Measurements from ENCODE around the gene RARB.

Gene RARB

GRCh38 chr3:25558121-25558520, 130.1 kb downstream of the RARB start:
- no peak for DNase-seq (ENCODE audit: low read depth in 1 of 2, low spot score in 1 of 2)
- no peak for TF ChIP-seq POLR2AphosphoS5 (IDR thresholded peaks at IDR 0.05; ENCODE audit: low read depth)
- TF ChIP-seq, protein P1, sequence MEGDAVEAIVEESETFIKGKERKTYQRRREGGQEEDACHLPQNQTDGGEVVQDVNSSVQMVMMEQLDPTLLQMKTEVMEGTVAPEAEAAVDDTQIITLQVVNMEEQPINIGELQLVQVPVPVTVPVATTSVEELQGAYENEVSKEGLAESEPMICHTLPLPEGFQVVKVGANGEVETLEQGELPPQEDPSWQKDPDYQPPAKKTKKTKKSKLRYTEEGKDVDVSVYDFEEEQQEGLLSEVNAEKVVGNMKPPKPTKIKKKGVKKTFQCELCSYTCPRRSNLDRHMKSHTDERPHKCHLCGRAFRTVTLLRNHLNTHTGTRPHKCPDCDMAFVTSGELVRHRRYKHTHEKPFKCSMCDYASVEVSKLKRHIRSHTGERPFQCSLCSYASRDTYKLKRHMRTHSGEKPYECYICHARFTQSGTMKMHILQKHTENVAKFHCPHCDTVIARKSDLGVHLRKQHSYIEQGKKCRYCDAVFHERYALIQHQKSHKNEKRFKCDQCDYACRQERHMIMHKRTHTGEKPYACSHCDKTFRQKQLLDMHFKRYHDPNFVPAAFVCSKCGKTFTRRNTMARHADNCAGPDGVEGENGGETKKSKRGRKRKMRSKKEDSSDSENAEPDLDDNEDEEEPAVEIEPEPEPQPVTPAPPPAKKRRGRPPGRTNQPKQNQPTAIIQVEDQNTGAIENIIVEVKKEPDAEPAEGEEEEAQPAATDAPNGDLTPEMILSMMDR (IDR thresholded peaks at IDR 0.05; ENCODE audit: insufficient read depth, low read length) = no peak
- TF ChIP-seq GABPA (IDR thresholded peaks at IDR 0.05; ENCODE audit: low read depth) = no peak

DNA sequence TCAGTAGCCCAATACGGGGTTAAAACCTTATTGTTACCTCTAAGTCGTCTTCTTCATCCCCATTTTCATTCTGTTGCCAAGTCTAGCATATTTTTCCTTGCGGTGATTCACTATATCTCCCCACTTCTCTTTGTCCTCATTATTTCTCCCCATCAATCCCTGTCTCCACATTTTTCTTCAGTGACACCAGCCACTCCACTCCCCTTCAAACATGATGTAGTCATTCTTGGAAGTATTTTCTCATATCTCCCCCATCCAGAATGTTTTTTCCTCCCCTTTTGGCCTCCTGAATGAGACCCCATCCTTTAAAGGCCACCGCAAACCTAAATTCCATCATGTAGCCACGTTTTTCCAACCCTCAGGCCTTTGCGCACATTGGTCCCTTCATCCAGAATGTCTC, 130.7 kb downstream of the RARB start:
- Histone ChIP-seq H3K4me3 (replicated peaks; ENCODE audit: insufficient read depth, low read length) (no peak overlapping the region), H3K27me3 (ENCODE audit: insufficient read depth, poor library complexity, severe bottlenecking) (peaks cover 2% of the 10 kb centered on the region), H3K27ac (replicated peaks) (no peak overlapping the region)
- no peak for DNase-seq (ENCODE audit: low read depth in 1 of 2, low spot score in 1 of 2)
- TF ChIP-seq SPI1 (IDR thresholded peaks at IDR 0.05; ENCODE audit: borderline replicate concordance, low read depth) (no peak), GABPA (IDR thresholded peaks at IDR 0.05; ENCODE audit: low read depth) (no peak), REST (IDR thresholded peaks at IDR 0.05; ENCODE audit: insufficient replicate concordance, low read depth) (no peak), POLR2AphosphoS5 (IDR thresholded peaks at IDR 0.05; ENCODE audit: low read depth) (no peak)
- TF ChIP-seq, protein P1 (IDR thresholded peaks at IDR 0.05; ENCODE audit: insufficient read depth, low read length) = no peak

More at GRCh38 chr3:25558121-25558520, 130.1 kb downstream of the RARB start:
- no peak overlapping the region for H3K27ac ChIP-seq (replicated peaks)
- peaks cover 2% of the 10 kb centered on the region for H3K27me3 ChIP-seq (ENCODE audit: insufficient read depth, poor library complexity, severe bottlenecking)
- no peak overlapping the region for H3K4me3 ChIP-seq (replicated peaks; ENCODE audit: insufficient read depth, low read length)

- TF ChIP-seq GABPA (IDR thresholded peaks at IDR 0.05; ENCODE audit: low read depth) (no peak), REST (IDR thresholded peaks at IDR 0.05; ENCODE audit: insufficient replicate concordance, low read depth) (no peak), SPI1 (IDR thresholded peaks at IDR 0.05; ENCODE audit: borderline replicate concordance, low read depth) (no peak), POLR2AphosphoS5 (IDR thresholded peaks at IDR 0.05; ENCODE audit: low read depth) (no peak)
- TF ChIP-seq, protein P1 (IDR thresholded peaks at IDR 0.05; ENCODE audit: insufficient read depth, low read length) = no peak
- Histone ChIP-seq H3K27ac (replicated peaks) (no peak overlapping the region), H3K27me3 (ENCODE audit: insufficient read depth, poor library complexity, severe bottlenecking) (peaks cover 2% of the 10 kb centered on the region), H3K4me3 (replicated peaks; ENCODE audit: insufficient read depth, low read length) (no peak overlapping the region)
- no peak for DNase-seq (ENCODE audit: low read depth in 1 of 2, low spot score in 1 of 2)
Measured at GRCh38 chr3:25563601-25564000, 135.5 kb downstream of the RARB start.

DNA sequence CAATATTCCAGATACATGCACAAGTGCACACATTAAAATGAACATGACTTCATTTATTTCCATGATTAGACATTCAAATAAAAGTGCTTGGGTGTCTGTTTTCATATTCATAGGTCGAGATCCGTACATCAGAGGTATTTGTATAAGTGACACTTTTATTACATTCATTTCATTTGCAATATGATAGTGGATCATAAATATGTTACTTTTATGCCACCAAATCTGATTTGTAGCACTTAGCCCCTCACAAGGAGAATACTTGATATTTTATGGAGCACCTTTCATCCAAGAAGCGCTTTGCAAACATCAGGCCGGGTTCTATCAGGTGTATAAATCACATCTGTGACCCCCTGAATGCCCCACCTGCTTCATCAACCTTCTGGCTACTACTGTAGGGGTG, 136.0 kb downstream of the RARB start:
- TF ChIP-seq, protein P1 (IDR thresholded peaks at IDR 0.05; ENCODE audit: insufficient read depth, low read length) = no peak
- TF ChIP-seq GABPA (IDR thresholded peaks at IDR 0.05; ENCODE audit: low read depth) = no peak
- TF ChIP-seq POLR2AphosphoS5 (IDR thresholded peaks at IDR 0.05; ENCODE audit: low read depth) = no peak
- TF ChIP-seq SPI1 (IDR thresholded peaks at IDR 0.05; ENCODE audit: borderline replicate concordance, low read depth) = no peak
- no peak for TF ChIP-seq REST (IDR thresholded peaks at IDR 0.05; ENCODE audit: insufficient replicate concordance, low read depth)
- H3K27me3 ChIP-seq (ENCODE audit: insufficient read depth, poor library complexity, severe bottlenecking) = no peaks in the 10 kb centered on the region
- no peak overlapping the region for H3K4me3 ChIP-seq (replicated peaks; ENCODE audit: insufficient read depth, low read length)
- no peak overlapping the region for H3K27ac ChIP-seq (replicated peaks)
- no peak for DNase-seq (ENCODE audit: low read depth in 1 of 2, low spot score in 1 of 2)
